ENCODE measurements around the gene BPTF. TPM values are rescaled to one million over a fixed set of nuclear protein-coding genes. Genes with fewer than 3 reads are reported as not detected.

The BPTF gene
- total and polyA plus RNA-seq, 2 of the 13 experiments (the other 11 are each of a cell fraction or from before 2014, with no cell fraction given): 43.5 to 66.1 TPM

- TF ChIP-seq HOXA7 (CRISPR knock-in tag; IDR thresholded peaks at IDR 0.05) (no peak), PHF21A (CRISPR knock-in tag; IDR thresholded peaks at IDR 0.05) (peak; percentile 74), SPEN (CRISPR knock-in tag; IDR thresholded peaks at IDR 0.05; ENCODE audit: low read depth) (peak; percentile 87), BCL6 (CRISPR knock-in tag; IDR thresholded peaks at IDR 0.05) (peak; percentile 66), NFATC3 (CRISPR knock-in tag; IDR thresholded peaks at IDR 0.05) (no peak), SP140L (CRISPR knock-in tag; IDR thresholded peaks at IDR 0.05; ENCODE audit: borderline replicate concordance) (no peak), ZNF225 (CRISPR knock-in tag; IDR thresholded peaks at IDR 0.05) (peak; percentile 69), PRDM4 (CRISPR knock-in tag; IDR thresholded peaks at IDR 0.05; ENCODE audit: borderline replicate concordance) (no peak), ZBTB49 (CRISPR knock-in tag; IDR thresholded peaks at IDR 0.05; ENCODE audit: borderline replicate concordance) (no peak), KLF6 (CRISPR knock-in tag; IDR thresholded peaks at IDR 0.05) (peak; percentile 83), ZNF639 (CRISPR knock-in tag; conservative IDR thresholded peaks at IDR 0.05) (peak; percentile 79), E2F2 (CRISPR knock-in tag; IDR thresholded peaks at IDR 0.05; ENCODE audit: borderline replicate concordance) (peak; percentile 38; the same call in 1 of the 2 replicates), HOXD1 (CRISPR knock-in tag; IDR thresholded peaks at IDR 0.05) (0 out of 2 replicates have a peak, but pooled peaks have one; percentile 27), SRF (IDR thresholded peaks at IDR 0.05; ENCODE audit: low read depth, low read length) (0 out of 2 replicates have a peak, but pooled peaks have one; percentile 8), ZNF367 (CRISPR knock-in tag; IDR thresholded peaks at IDR 0.05; ENCODE audit: borderline replicate concordance) (peak; percentile 23; the same call in 1 of the 2 replicates), SRY (CRISPR knock-in tag; IDR thresholded peaks at IDR 0.05) (peak; percentile 62; the same call in 1 of the 2 replicates), ZNF264 (CRISPR knock-in tag; IDR thresholded peaks at IDR 0.05) (0 out of 2 replicates have a peak, but pooled peaks have one; percentile 42), ZNF451 (CRISPR knock-in tag; IDR thresholded peaks at IDR 0.05) (peak; percentile 83; the same call in 1 of the 2 replicates), PITX1 (CRISPR knock-in tag; IDR thresholded peaks at IDR 0.05) (0 out of 2 replicates have a peak, but pooled peaks have one; percentile 14), RCOR2 (CRISPR knock-in tag; IDR thresholded peaks at IDR 0.05) (no peak), DNMT1 (CRISPR knock-in tag; IDR thresholded peaks at IDR 0.05) (peak; percentile 91; the same call in 1 of the 2 replicates), MYNN (CRISPR knock-in tag; IDR thresholded peaks at IDR 0.05; ENCODE audit: low read depth) (peak; percentile 59; the same call in 1 of the 2 replicates)
These were observed at the start of gene BPTF (continued) for GRCh38 chr17:67824735-67825626.

All from HepG2 (cell line).